ENCODE results near the gene SPRYD4. TPM values are rescaled to one million over a fixed set of nuclear protein-coding genes. Genes with fewer than 3 reads are reported as not detected.

SPRYD4 gene
- total and polyA plus RNA-seq, 9 of the 15 experiments (the other 6 are each of a cell fraction or from before 2014, with no cell fraction given) = 1.8 to 4.7 (median 2.8) TPM

GRCh38 chr12:56468216-56469006, at the start of gene SPRYD4 (continued):
- TF ChIP-seq ARID4B (CRISPR knock-in tag; IDR thresholded peaks at IDR 0.05) (peak; percentile 98), MLX (CRISPR knock-in tag; conservative IDR thresholded peaks at IDR 0.05) (no peak), ZNF316 (IDR thresholded peaks at IDR 0.05) (no peak), STAT6 (CRISPR knock-in tag; IDR thresholded peaks at IDR 0.05) (0 out of 2 replicates have a peak, but pooled peaks have one; percentile 55), NR2C1 (IDR thresholded peaks at IDR 0.05) (peak; percentile 25; the same call in 1 of the 2 replicates), NR2C1 (tag; IDR thresholded peaks at IDR 0.05) (no peak), ETV5 (CRISPR knock-in tag; IDR thresholded peaks at IDR 0.05; ENCODE audit: low read depth) (peak; percentile 75), HLTF (IDR thresholded peaks at IDR 0.05) (peak; percentile 42; the same call in 1 of the 2 replicates), MEIS2 (IDR thresholded peaks at IDR 0.05; ENCODE audit: partially characterized antibody) (no peak), NFIC (IDR thresholded peaks at IDR 0.05) (peak; percentile 49), HBP1 (CRISPR knock-in tag; IDR thresholded peaks at IDR 0.05) (no peak), HNRNPLL (IDR thresholded peaks at IDR 0.05; ENCODE audit: low read depth, low read length, poor library complexity, severe bottlenecking) (peak; percentile 95), ZNF197 (CRISPR knock-in tag; IDR thresholded peaks at IDR 0.05; ENCODE audit: low read depth) (no peak), ZNF24 (IDR thresholded peaks at IDR 0.05) (0 out of 2 replicates have a peak, but pooled peaks have one; percentile 46), USF2 (CRISPR knock-in tag; IDR thresholded peaks at IDR 0.05) (peak; percentile 94)

Data from K562 (cell line).